ENCODE data around the gene FICD.

FICD gene

GRCh38 chr12:108531929-108532848 is 17.1 kb downstream of the FICD start:
- Histone ChIP-seq H3K9me3 (ENCODE audit: insufficient read depth, low read length, severe bottlenecking) (no peaks in the 10 kb centered on the region), H3K4me3 (ENCODE audit: low read depth in 1 of 2, low read length in 2 of 2) (no peak overlapping the region), H3K27me3 (ENCODE audit: insufficient read depth, low read length, poor library complexity) (no peaks in the 10 kb centered on the region), H2AFZ (ENCODE audit: low read depth, low read length) (no peak overlapping the region), H3K4me2 (ENCODE audit: insufficient read depth, low read length) (no peak overlapping the region), H3K79me2 (ENCODE audit: insufficient read depth, low read length) (peaks cover 7% of the 10 kb centered on the region; the same call in 1 of the 2 replicates), H3K36me3 (ENCODE audit: insufficient read depth, low read length) (peaks cover 96% of the 10 kb centered on the region), H3K4me1 (ENCODE audit: insufficient read depth, low read length) (no peaks in the 10 kb centered on the region), H3K27ac (ENCODE audit: low read length) (no peak overlapping the region), H3K9ac (ENCODE audit: low read depth, low read length) (no peak overlapping the region), H4K20me1 (ENCODE audit: insufficient read depth, low read length) (peaks cover 20% of the 10 kb centered on the region; the same call in 1 of the 2 replicates)
- ATAC-seq (ENCODE audit: insufficient read depth, low read depth), result no peak
- DNase-seq, result no peak
- TF ChIP-seq EZH2 (IDR thresholded peaks at IDR 0.05; ENCODE audit: borderline replicate concordance, low read depth, low read length, severe bottlenecking), result no peak
- no peak for TF ChIP-seq CTCF (IDR thresholded peaks at IDR 0.05; ENCODE audit: borderline replicate concordance, extremely low read depth, low read length, poor library complexity, severe bottlenecking)

- Histone ChIP-seq H3K4me2 (ENCODE audit: insufficient read depth, low read length) (no peak overlapping the region), H4K20me1 (ENCODE audit: insufficient read depth, low read length) (peaks cover 41% of the 10 kb centered on the region; the same call in 1 of the 2 replicates), H3K27me3 (ENCODE audit: insufficient read depth, low read length, poor library complexity) (no peaks in the 10 kb centered on the region), H3K4me3 (ENCODE audit: low read depth in 1 of 2, low read length in 2 of 2) (no peak overlapping the region), H3K9me3 (ENCODE audit: insufficient read depth, low read length, severe bottlenecking) (no peaks in the 10 kb centered on the region), H3K36me3 (ENCODE audit: insufficient read depth, low read length) (peaks cover 87% of the 10 kb centered on the region), H2AFZ (ENCODE audit: low read depth, low read length) (no peak overlapping the region), H3K4me1 (ENCODE audit: insufficient read depth, low read length) (no peaks in the 10 kb centered on the region), H3K9ac (ENCODE audit: low read depth, low read length) (no peak overlapping the region), H3K27ac (ENCODE audit: low read length) (no peak overlapping the region), H3K79me2 (ENCODE audit: insufficient read depth, low read length) (peaks cover 53% of the 10 kb centered on the region)
- ATAC-seq (ENCODE audit: insufficient read depth, low read depth), result no peak
- TF ChIP-seq EZH2 (IDR thresholded peaks at IDR 0.05; ENCODE audit: borderline replicate concordance, low read depth, low read length, severe bottlenecking), result no peak
- no peak for TF ChIP-seq CTCF (IDR thresholded peaks at IDR 0.05; ENCODE audit: borderline replicate concordance, extremely low read depth, low read length, poor library complexity, severe bottlenecking)
- no peak for DNase-seq
These were observed 23.1 kb downstream of the FICD start for GRCh38 chr12:108538146-108538545.

- no peak for DNase-seq
- peaks cover 59% of the 10 kb centered on the region for H3K79me2 ChIP-seq (ENCODE audit: insufficient read depth, low read length)
- TF ChIP-seq CTCF (IDR thresholded peaks at IDR 0.05; ENCODE audit: borderline replicate concordance, extremely low read depth, low read length, poor library complexity, severe bottlenecking) (no peak), EZH2 (IDR thresholded peaks at IDR 0.05; ENCODE audit: borderline replicate concordance, low read depth, low read length, severe bottlenecking) (no peak)
These were observed 23.6 kb downstream of the FICD start for GRCh38 chr12:108538616-108539195.

More at GRCh38 chr12:108538616-108539195, 23.6 kb downstream of the FICD start:
- ATAC-seq (ENCODE audit: insufficient read depth, low read depth), result no peak
- no peak overlapping the region for H3K4me2 ChIP-seq (ENCODE audit: insufficient read depth, low read length)
- H2AFZ ChIP-seq (ENCODE audit: low read depth, low read length), result no peak overlapping the region
- no peaks in the 10 kb centered on the region for H3K27me3 ChIP-seq (ENCODE audit: insufficient read depth, low read length, poor library complexity)
- no peaks in the 10 kb centered on the region for H3K4me1 ChIP-seq (ENCODE audit: insufficient read depth, low read length)
- H3K4me3 ChIP-seq (ENCODE audit: low read depth in 1 of 2, low read length in 2 of 2), result no peak overlapping the region
- H3K27ac ChIP-seq (ENCODE audit: low read length), result no peak overlapping the region
- no peak overlapping the region for H3K9ac ChIP-seq (ENCODE audit: low read depth, low read length)
- H4K20me1 ChIP-seq (ENCODE audit: insufficient read depth, low read length), result peaks cover 45% of the 10 kb centered on the region; the same call in 1 of the 2 replicates
- H3K9me3 ChIP-seq (ENCODE audit: insufficient read depth, low read length, severe bottlenecking), result no peaks in the 10 kb centered on the region
- H3K36me3 ChIP-seq (ENCODE audit: insufficient read depth, low read length), result peaks cover 87% of the 10 kb centered on the region
